ENCODE data around the gene AUTS2.

The AUTS2 gene

DNA sequence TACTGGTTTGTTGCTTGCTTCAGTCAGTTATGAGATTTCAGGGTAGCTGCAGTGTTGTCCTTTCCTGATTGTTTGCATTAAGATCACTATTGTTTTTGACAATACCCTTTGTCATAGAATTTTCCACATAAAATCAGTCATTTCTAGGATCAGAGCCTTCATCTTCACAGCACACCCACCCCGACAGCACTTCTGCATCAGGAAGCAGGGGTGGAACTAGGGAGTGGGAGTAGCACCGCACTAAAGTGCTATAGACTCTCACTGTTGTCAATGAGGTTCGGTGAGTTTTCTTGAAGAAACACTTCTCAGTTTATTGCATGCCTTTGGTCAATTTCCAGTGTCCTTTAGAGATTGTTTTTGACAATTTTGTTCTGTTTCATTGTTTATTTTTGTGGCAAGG lies 632.5 kb downstream of the AUTS2 start:
- Mint-ChIP-seq H3K4me1 (ENCODE audit: low read depth) (no peaks in the 10 kb centered on the region), H3K4me3 (no peak overlapping the region), H3K27ac (no peak overlapping the region), H3K27me3 (no peaks in the 10 kb centered on the region), H3K9me3 (ENCODE audit: low read depth) (peaks cover 25% of the 10 kb centered on the region), H3K36me3 (no peaks in the 10 kb centered on the region)

DNA sequence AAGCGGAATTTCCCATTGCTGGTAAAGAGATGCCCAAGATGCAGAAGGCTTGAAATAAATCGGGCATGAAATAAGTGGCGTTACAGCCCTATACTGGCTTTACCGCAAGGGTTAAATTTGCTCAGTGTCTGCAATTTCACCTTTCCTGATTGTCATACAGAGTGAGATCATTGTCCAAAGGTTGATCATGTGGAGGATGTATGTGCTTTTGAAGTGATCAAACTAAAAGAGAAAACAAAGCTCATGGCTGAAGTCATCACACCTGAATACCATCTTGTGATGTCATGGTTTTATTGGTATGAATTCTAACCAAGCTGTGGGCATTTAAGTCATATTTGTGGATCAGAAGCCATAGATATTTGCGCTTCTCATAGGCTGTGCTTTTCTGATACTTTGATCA lies 635.5 kb downstream of the AUTS2 start:
- Mint-ChIP-seq H3K9me3 (ENCODE audit: low read depth) (peaks cover 20% of the 10 kb centered on the region), H3K36me3 (no peaks in the 10 kb centered on the region), H3K4me3 (no peak overlapping the region), H3K27ac (no peak overlapping the region), H3K27me3 (no peaks in the 10 kb centered on the region), H3K4me1 (ENCODE audit: low read depth) (no peaks in the 10 kb centered on the region)

DNA sequence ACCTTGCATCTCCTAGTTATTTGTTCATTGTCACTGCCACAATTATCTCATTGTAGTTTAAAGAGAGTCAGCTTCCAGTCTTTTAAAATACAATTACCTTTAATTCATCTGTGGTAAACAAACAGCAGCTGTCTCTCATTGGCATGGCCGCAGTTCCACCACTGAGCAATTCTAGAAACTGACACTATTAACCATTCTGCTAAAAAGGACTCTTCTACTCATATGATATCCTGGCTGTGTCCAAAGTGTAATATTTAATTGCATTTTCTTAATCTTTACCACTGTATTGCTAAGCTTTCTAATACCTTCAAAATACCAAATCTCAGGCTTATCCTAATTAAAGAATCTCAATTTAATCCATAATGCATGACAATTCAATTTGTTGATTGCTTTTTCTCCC lies 639.0 kb downstream of the AUTS2 start:
- Mint-ChIP-seq H3K27ac (no peak overlapping the region), H3K4me1 (ENCODE audit: low read depth) (no peaks in the 10 kb centered on the region), H3K9me3 (ENCODE audit: low read depth) (peaks cover 5% of the 10 kb centered on the region), H3K27me3 (no peaks in the 10 kb centered on the region), H3K36me3 (no peaks in the 10 kb centered on the region), H3K4me3 (no peak overlapping the region)

GRCh38 chr7:70237831-70238575 lies 639.7 kb downstream of the AUTS2 start:
- H3K36me3 Mint-ChIP-seq: no peaks in the 10 kb centered on the region
- H3K9me3 Mint-ChIP-seq (ENCODE audit: low read depth): peaks cover 3% of the 10 kb centered on the region
- no peaks in the 10 kb centered on the region for H3K4me1 Mint-ChIP-seq (ENCODE audit: low read depth)
- no peak overlapping the region for H3K27ac Mint-ChIP-seq
- no peaks in the 10 kb centered on the region for H3K27me3 Mint-ChIP-seq
- no peak overlapping the region for H3K4me3 Mint-ChIP-seq

DNA sequence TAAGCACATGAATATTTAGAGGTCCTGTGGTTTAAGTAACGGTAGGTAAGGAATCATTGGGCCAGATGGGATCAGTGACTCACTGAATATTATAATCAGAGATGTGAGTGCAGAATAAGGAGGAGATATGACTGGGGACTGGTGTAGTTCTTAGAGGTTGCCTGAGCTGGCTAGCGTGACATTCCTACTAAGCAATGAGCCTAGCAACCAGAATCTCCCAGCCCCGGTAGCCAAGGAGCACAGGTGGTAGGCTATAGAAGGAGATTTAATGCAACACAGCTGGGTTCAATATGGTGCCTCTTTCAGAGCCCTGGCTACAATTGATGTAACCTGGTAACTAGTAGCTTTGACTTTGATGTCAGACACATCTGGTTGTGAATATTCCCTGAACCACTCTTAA lies 641.6 kb downstream of the AUTS2 start:
- no peaks in the 10 kb centered on the region for H3K4me1 Mint-ChIP-seq (ENCODE audit: low read depth)
- H3K4me3 Mint-ChIP-seq: no peak overlapping the region
- no peaks in the 10 kb centered on the region for H3K27me3 Mint-ChIP-seq
- H3K9me3 Mint-ChIP-seq (ENCODE audit: low read depth): no peaks in the 10 kb centered on the region
- no peaks in the 10 kb centered on the region for H3K36me3 Mint-ChIP-seq
- no peak overlapping the region for H3K27ac Mint-ChIP-seq

- Mint-ChIP-seq H3K4me3 (no peak overlapping the region), H3K27me3 (no peaks in the 10 kb centered on the region), H3K4me1 (ENCODE audit: low read depth) (no peaks in the 10 kb centered on the region), H3K9me3 (ENCODE audit: low read depth) (no peaks in the 10 kb centered on the region), H3K36me3 (no peaks in the 10 kb centered on the region), H3K27ac (no peak overlapping the region)
Observed at GRCh38 chr7:70240873-70241272, 642.6 kb downstream of the AUTS2 start.

DNA sequence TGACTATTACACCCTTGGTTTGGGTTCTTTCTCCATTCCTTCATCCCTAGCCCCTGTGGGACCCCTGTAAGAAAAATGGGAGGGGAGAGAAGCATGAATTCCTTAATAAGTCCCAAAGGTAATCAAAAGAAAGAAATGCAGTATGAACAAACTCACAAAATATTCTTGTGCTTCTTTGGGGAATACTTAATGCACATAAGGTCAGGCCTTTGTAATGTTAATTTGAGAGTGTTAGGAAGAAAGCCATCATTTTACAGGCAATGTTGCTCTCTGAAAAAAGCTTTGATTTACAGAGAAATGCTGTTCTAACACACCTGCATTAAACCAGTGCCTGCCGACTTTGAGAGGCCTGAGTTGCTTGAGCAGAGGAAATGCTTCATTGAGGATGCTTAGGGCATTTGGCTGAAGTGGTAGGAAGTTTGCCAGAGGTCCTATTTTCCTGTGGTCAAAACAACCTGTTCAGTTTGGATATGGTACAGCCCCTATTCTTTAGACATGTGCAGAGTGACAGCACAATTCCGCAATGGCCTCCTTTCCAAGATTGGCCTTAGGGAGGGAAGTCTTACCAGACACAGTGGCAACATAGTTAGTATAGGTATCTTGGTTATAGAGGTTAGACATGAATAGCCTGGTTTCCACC lies 643.4 kb downstream of the AUTS2 start:
- Mint-ChIP-seq H3K4me3 (no peak overlapping the region), H3K36me3 (no peaks in the 10 kb centered on the region), H3K4me1 (ENCODE audit: low read depth) (no peaks in the 10 kb centered on the region), H3K27me3 (no peaks in the 10 kb centered on the region), H3K9me3 (ENCODE audit: low read depth) (no peaks in the 10 kb centered on the region), H3K27ac (no peak overlapping the region)

GRCh38 chr7:70242826-70243225 lies 644.6 kb downstream of the AUTS2 start:
- Mint-ChIP-seq H3K9me3 (ENCODE audit: low read depth) (no peaks in the 10 kb centered on the region), H3K4me1 (ENCODE audit: low read depth) (no peaks in the 10 kb centered on the region), H3K4me3 (no peak overlapping the region), H3K27me3 (no peaks in the 10 kb centered on the region), H3K27ac (no peak overlapping the region), H3K36me3 (no peaks in the 10 kb centered on the region)

GRCh38 chr7:70243443-70243842 lies 645.2 kb downstream of the AUTS2 start:
- no peak overlapping the region for H3K4me3 Mint-ChIP-seq

GRCh38 chr7:70257921-70258320 lies 659.6 kb downstream of the AUTS2 start:
- no peak overlapping the region for H3K4me3 Mint-ChIP-seq
- no peaks in the 10 kb centered on the region for H3K4me1 Mint-ChIP-seq (ENCODE audit: low read depth)

More at GRCh38 chr7:70243443-70243842, 645.2 kb downstream of the AUTS2 start:
- H3K9me3 Mint-ChIP-seq (ENCODE audit: low read depth): no peaks in the 10 kb centered on the region
- H3K36me3 Mint-ChIP-seq: no peaks in the 10 kb centered on the region
- no peaks in the 10 kb centered on the region for H3K27me3 Mint-ChIP-seq
- no peak overlapping the region for H3K27ac Mint-ChIP-seq
- no peaks in the 10 kb centered on the region for H3K4me1 Mint-ChIP-seq (ENCODE audit: low read depth)

DNA sequence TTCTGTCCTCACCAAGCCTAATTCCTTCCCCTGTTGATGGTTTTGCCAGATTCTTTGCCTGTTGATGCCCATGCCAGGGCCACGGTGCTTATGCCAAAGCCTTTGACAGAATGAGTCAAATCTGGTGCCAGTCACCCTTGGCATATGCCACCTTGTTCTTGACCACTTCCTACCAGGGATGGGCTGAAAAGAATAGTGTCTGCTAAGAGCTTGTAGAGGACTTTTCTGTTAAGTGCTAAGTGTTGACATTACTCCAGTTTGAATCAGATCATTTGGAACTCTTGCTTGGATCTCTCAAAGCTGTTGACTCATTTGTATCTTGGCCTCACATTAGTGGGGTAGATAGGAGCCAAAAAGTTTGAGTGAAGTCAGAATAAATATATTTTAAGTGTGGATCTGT lies 661.2 kb downstream of the AUTS2 start:
- H3K9me3 Mint-ChIP-seq (ENCODE audit: low read depth): no peaks in the 10 kb centered on the region
- H3K4me1 Mint-ChIP-seq (ENCODE audit: low read depth): no peaks in the 10 kb centered on the region
- H3K4me3 Mint-ChIP-seq: no peak overlapping the region
- H3K27me3 Mint-ChIP-seq: peaks cover 1% of the 10 kb centered on the region
- H3K36me3 Mint-ChIP-seq: no peaks in the 10 kb centered on the region
- no peak overlapping the region for H3K27ac Mint-ChIP-seq

More at GRCh38 chr7:70257921-70258320, 659.6 kb downstream of the AUTS2 start:
- no peaks in the 10 kb centered on the region for H3K9me3 Mint-ChIP-seq (ENCODE audit: low read depth)
- no peaks in the 10 kb centered on the region for H3K36me3 Mint-ChIP-seq
- no peaks in the 10 kb centered on the region for H3K27me3 Mint-ChIP-seq
- no peak overlapping the region for H3K27ac Mint-ChIP-seq

DNA sequence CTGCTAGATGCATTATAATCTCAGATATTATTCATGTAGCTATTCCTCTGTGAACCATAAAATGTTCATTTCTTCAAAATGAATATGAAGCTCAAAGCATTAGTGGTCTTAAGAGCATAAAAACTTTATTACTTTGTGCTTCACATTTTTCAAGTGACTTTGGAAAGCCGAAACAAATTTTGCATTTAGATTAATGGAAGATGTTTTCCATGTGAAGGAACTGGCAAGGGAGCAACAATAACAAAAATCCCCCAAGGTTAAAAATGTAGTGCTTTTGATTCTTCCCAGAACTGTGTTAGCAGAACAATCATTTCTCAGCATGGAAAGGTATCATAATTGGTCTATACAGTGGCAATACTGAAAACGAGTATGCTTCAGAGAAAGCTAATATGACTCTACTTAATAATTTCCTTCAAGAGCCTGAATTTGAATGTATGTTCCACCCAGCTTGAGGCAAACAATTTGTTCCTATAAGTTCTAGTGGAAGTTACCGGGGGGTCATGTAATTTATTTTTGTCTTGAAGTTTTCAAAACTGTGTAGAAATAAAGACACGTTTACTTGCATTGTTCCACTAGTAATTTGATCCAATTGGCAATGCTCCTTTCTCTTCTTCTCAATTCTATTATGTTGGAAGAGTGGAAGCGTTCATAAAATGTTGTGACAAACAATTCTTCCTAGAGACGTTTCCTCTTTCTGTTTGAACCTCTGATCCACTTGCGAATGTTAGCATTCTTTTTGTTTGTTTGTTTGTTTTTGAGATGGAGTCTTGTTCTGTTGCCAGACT lies 665.4 kb downstream of the AUTS2 start:
- no peak overlapping the region for H3K4me3 Mint-ChIP-seq
- H3K9me3 Mint-ChIP-seq (ENCODE audit: low read depth): no peaks in the 10 kb centered on the region
- no peaks in the 10 kb centered on the region for H3K4me1 Mint-ChIP-seq (ENCODE audit: low read depth)
- no peak overlapping the region for H3K27ac Mint-ChIP-seq
- peaks cover 1% of the 10 kb centered on the region for H3K27me3 Mint-ChIP-seq
- H3K36me3 Mint-ChIP-seq: no peaks in the 10 kb centered on the region

- Mint-ChIP-seq H3K36me3 (no peaks in the 10 kb centered on the region), H3K4me3 (no peak overlapping the region), H3K4me1 (ENCODE audit: low read depth) (no peaks in the 10 kb centered on the region), H3K9me3 (ENCODE audit: low read depth) (no peaks in the 10 kb centered on the region), H3K27me3 (peaks cover 1% of the 10 kb centered on the region), H3K27ac (no peak overlapping the region)
Observed at GRCh38 chr7:70266186-70266585, 667.9 kb downstream of the AUTS2 start.

GRCh38 chr7:70267381-70268120 lies 669.3 kb downstream of the AUTS2 start:
- Mint-ChIP-seq H3K27me3 (peaks cover 1% of the 10 kb centered on the region), H3K4me3 (no peak overlapping the region), H3K9me3 (ENCODE audit: low read depth) (no peaks in the 10 kb centered on the region), H3K4me1 (ENCODE audit: low read depth) (no peaks in the 10 kb centered on the region), H3K36me3 (no peaks in the 10 kb centered on the region), H3K27ac (no peak overlapping the region)

DNA sequence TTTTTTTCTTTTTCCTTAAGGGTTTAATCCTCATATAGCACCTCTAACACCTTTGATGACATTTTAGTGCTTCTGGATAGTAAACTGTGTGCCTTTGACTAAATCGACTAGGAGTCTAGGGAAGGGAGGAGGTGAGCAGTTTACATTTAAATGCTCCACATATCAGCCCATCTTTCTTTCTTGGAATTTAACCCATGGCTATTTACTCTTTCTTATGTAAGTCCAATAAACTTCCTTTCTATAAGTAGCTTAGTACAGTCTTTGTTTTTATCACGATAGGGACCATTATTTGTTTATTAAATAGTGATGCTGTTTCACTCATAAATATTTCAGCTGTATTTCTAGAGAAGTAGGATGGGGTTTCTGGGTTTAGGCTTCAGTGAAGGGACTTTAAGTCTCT lies 669.9 kb downstream of the AUTS2 start:
- Mint-ChIP-seq H3K27me3 (peaks cover 1% of the 10 kb centered on the region), H3K27ac (no peak overlapping the region), H3K36me3 (no peaks in the 10 kb centered on the region), H3K9me3 (ENCODE audit: low read depth) (no peaks in the 10 kb centered on the region), H3K4me3 (no peak overlapping the region), H3K4me1 (ENCODE audit: low read depth) (no peaks in the 10 kb centered on the region)
